Right cardiac atrium (tissue), 5 donors: Measurements from ENCODE around the gene PCDHA3. TPM values are rescaled to one million over a fixed set of nuclear protein-coding genes. Genes with fewer than 3 reads are reported as not detected.
"Not testable (repeated sequence)": the region's sequence is repeated elsewhere in the genome, so short reads cannot be mapped to it uniquely, and the experiment has no call there.

Experiments
- ATAC-seq, 2 donors: fragments of 200-7000 bp; cut with Tn5 transposase; one replicate each; pipeline versions ENCODE4 v1.8.0 to v1.9.1; 2020; ENCODE audit warnings: moderate library complexity in 2 of 2, mild to moderate bottlenecking in 1 of 2
- DNase-seq, 3 donors: peaks; one replicate each; pipeline ENCODE4 v3.0.0-alpha.2; 2020
- H3K27ac ChIP-seq: one replicate; pipeline ENCODE4 v1.5.1; 2013; ENCODE audit warnings: mild to moderate bottlenecking, low read length, control low read depth, moderate library complexity
- H3K27me3 ChIP-seq: one replicate; pipeline ENCODE4 v1.6.1; 2013; ENCODE audit not compliant: control insufficient read depth, insufficient read depth
- H3K4me1 ChIP-seq: one replicate; pipeline ENCODE4 v1.6.1; 2013; ENCODE audit warnings: low read length; ENCODE audit not compliant: control insufficient read depth, insufficient read depth
- H3K4me3 ChIP-seq: one replicate; pipeline ENCODE4 v1.5.1; 2013; ENCODE audit warnings: low read length, control low read depth
- H3K9me3 ChIP-seq: one replicate; pipeline ENCODE4 v1.6.1; 2013; ENCODE audit warnings: low read length; ENCODE audit not compliant: control insufficient read depth
- WGBS: extraction: QIAGEN DNeasy Blood & Tissue Kit; methylation state at CpG from one replicate; pipeline ENCODE4 v1.1.7; 2013; 5-methylcytosine and 5-hydroxymethylcytosine counted together
- intact Hi-C, 4 donors: fragments of 100-400 bp; cut with DNase I; formaldehyde crosslinking; loops; one replicate each; pipeline versions ENCODE4 v1.11.0 to v1.14.0; 2022 to 2023
- long read RNA-seq, 4 donors: library from polyadenylated mRNA; unstranded; transcript quantifications; one replicate each; pipeline ENCODE4 v2.0.0, GENCODE V29; 2020 to 2021
- polyA plus RNA-seq: library from polyadenylated mRNA; stranded (reverse); fragments of 200-250 nt; gene quantifications from one replicate; pipeline ENCODE4 v1.2.3, GENCODE V29; 2013
- total RNA-seq, 4 donors: library from RNA; stranded (reverse); fragmentation: NEBNext Ultra II Directional; extraction: Animal tissue kit (Norgen Biotek cat#: 25700); gene quantifications; one replicate each; pipeline ENCODE4 v1.2.1, GENCODE V29; 2021
- donor health status: healthy with polysubstance abuse.
- donor health status: DM: no; HTN: yes; CAD: no.
- donor health status: DM: no; HTN: no; CAD: no.
- donor health status: DM: no; HTN: yes; CAD: no; lungs with severe emphysema.
- donor health status: DM: yes; HTN: yes; CAD: no.

The PCDHA3 gene
- total RNA-seq, result under 1 TPM; 0.20 to 0.40 (median 0.27) TPM
- 0.07 TPM for polyA plus RNA-seq
- long read RNA-seq, donor 1, result 0 reads
- long read RNA-seq, donor 2, result 0 reads
- long read RNA-seq, donor 3, result 0 reads
- long read RNA-seq, donor 4, result 0 reads

DNA sequence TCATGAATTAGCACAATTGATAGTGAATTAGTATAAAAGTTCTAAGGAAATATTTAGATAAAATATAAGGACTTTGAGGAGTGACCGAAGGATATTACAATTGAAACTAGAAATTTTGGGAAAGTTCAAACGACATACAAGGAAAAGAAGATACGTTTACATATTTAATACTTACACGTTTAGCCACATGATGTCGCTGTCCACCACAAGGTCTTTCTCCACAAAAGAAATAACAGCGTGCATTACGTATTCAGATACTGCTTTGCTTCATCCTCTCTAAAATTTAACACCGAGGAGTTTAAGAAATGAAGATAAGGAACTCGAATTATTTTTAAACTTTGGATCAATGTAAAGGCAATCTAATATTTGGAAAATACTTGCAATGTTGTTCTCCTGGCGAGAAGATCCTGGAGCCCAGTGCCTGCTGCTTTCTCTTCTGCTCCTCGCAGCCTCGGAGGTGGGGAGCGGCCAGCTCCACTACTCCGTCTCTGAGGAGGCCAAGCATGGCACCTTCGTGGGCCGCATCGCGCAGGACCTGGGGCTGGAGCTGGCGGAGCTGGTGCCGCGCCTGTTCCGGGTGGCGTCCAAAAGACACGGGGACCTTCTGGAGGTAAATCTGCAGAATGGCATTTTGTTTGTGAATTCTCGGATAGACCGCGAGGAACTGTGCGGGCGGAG lies at the start of gene PCDHA3:
Gene PCDHA3, plus strand, starts transcription at position 242 of the 678 bp plus-strand sequence.
- no peak for DNase-seq
- peaks cover 3% of the 10 kb centered on the region for H3K9me3 ChIP-seq
- no peaks in the 10 kb centered on the region for H3K4me1 ChIP-seq
- no peak for ATAC-seq
- H3K4me3 ChIP-seq, result no peak within 1 kb of the TSS
- H3K27me3 ChIP-seq, result no peaks in the 10 kb centered on the region
- intact Hi-C loops, result no loop called here
- 12% methylated on average over 29 of the region's 29 CpGs for WGBS
- H3K27ac ChIP-seq, result no peak within 1 kb of the TSS

DNA sequence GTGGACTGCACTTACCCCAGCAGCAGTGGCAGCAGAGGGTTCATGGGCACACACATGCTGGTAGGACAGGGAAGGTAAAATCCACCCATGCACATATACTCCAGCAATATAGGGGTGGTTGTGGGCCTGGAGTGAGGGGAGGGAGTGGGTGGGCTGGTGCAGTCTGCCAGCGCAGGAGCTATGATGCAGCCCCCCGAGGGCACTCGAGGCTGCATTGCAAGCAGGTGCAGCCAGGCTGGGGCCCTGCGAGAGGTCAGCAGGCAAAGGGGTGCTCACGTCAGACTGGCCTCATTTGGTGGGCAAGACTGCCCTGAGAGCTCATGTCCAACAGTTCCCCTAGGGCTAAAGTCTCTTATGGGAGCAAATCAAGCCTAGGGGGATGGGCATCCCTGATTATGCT lies 47.3 kb upstream of the PCDHA3 start:
- Histone ChIP-seq H3K27ac (no peak overlapping the region), H3K27me3 (no peaks in the 10 kb centered on the region), H3K4me3 (no peak overlapping the region), H3K4me1 (no peaks in the 10 kb centered on the region), H3K9me3 (peaks cover 4% of the 10 kb centered on the region)
- DNase-seq (peak in 1 of 3 donors; percentile 27), ATAC-seq (no peak)
- intact Hi-C loops, result no loop called here
- 72% methylated on average over 5 of the region's 5 CpGs for WGBS

GRCh38 chr5:140764177-140764973 lies 36.5 kb upstream of the PCDHA3 start:
- H3K9me3 ChIP-seq, result peaks cover 10% of the 10 kb centered on the region
- ATAC-seq (no peak), DNase-seq (no peak)
- no peak overlapping the region for H3K27ac ChIP-seq
- H3K4me1 ChIP-seq, result no peaks in the 10 kb centered on the region
- no peak overlapping the region for H3K4me3 ChIP-seq
- H3K27me3 ChIP-seq, result no peaks in the 10 kb centered on the region
- 84% methylated on average over 2 of the region's 2 CpGs for WGBS
- intact Hi-C loops, result no loop called here

GRCh38 chr5:140767444-140767843 lies 33.4 kb upstream of the PCDHA3 start:
- no peak for ATAC-seq

GRCh38 chr5:140780512-140780911 lies 20.3 kb upstream of the PCDHA3 start:
- no peak overlapping the region for H3K4me3 ChIP-seq
- WGBS, result 86% methylated on average over 1 of the region's 1 CpG
- intact Hi-C loops, result no loop called here
- peaks cover 6% of the 10 kb centered on the region for H3K9me3 ChIP-seq
- ATAC-seq (no peak), DNase-seq (no peak)
- no peaks in the 10 kb centered on the region for H3K27me3 ChIP-seq
- H3K27ac ChIP-seq, result no peak overlapping the region
- H3K4me1 ChIP-seq, result no peaks in the 10 kb centered on the region

More at GRCh38 chr5:140767444-140767843, 33.4 kb upstream of the PCDHA3 start:
- WGBS, result 85% methylated on average over 4 of the region's 4 CpGs
- Histone ChIP-seq H3K4me3 (no peak overlapping the region), H3K27me3 (no peaks in the 10 kb centered on the region), H3K27ac (no peak overlapping the region), H3K9me3 (peaks cover 4% of the 10 kb centered on the region), H3K4me1 (no peaks in the 10 kb centered on the region)
- intact Hi-C loops, result no loop called here
- no peak for DNase-seq

DNA sequence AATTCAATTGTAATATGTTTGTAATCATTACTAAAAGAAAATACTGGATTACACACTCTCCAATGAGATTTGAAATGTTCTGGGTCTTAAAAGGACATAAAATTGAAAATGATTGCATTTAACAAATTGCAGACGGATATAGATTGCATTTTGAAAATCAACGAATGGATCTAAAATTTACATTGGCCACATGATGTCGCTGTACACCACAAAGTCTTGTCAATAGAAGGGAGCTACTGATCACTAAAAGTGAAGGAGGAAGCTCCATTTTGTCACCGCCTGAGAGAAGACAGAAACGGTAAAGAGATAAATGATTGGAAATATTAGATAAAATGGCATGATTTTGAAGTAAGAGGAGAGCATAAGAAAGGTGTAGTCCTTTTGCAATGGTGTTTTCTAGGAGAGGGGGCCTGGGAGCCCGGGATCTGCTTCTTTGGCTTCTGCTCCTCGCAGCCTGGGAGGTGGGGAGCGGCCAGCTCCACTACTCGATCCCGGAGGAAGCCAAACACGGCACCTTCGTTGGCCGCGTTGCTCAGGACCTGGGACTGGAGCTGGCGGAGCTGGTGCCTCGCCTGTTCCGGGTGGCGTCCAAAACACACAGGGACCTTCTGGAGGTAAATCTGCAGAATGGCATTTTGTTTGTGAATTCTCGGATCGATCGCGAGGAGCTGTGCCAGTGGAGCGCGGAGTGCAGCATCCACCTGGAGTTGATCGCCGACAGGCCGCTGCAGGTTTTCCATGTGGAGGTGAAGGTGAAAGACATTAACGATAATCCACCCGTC lies 14.8 kb upstream of the PCDHA3 start, which contains the start of gene PCDHA1:
Gene PCDHA1, plus strand, starts transcription at position 236 of the 782 bp plus-strand sequence.
- Histone ChIP-seq H3K9me3 (peaks cover 14% of the 10 kb centered on the region), H3K27me3 (no peaks in the 10 kb centered on the region), H3K27ac (no peak within 1 kb of the TSS), H3K4me3 (no peak within 1 kb of the TSS), H3K4me1 (no peaks in the 10 kb centered on the region)
- 17% methylated on average over 29 of the region's 29 CpGs for WGBS
- intact Hi-C loops, result no loop called here
- DNase-seq (no peak), ATAC-seq (no peak)

DNA sequence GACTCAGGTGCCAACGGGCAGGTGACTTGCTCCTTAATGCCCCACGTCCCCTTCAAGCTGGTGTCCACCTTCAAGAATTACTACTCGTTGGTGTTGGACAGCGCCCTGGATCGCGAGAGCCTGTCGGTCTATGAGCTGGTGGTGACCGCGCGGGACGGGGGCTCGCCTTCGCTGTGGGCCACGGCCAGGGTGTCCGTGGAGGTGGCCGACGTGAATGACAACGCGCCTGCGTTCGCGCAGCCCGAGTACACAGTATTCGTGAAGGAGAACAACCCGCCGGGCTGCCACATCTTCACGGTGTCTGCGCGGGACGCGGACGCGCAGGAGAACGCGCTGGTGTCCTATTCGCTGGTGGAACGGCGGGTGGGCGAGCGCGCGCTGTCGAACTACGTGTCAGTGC lies 13.4 kb upstream of the PCDHA3 start:
- DNase-seq, intact Hi-C loops, H3K4me1 ChIP-seq, H3K4me3 ChIP-seq, H3K27me3 ChIP-seq, ATAC-seq, H3K27ac ChIP-seq: not testable (repeated sequence)
- 31% methylated on average over 44 of the region's 44 CpGs for WGBS
- peaks cover 14% of the 10 kb centered on the region for H3K9me3 ChIP-seq

- H3K27ac ChIP-seq, H3K4me3 ChIP-seq, intact Hi-C loops, ATAC-seq, H3K4me1 ChIP-seq, H3K27me3 ChIP-seq: not testable (repeated sequence)
- WGBS, result 30% methylated on average over 70 of the region's 70 CpGs
- DNase-seq, result peak in 1 of 3 donors; percentile 52
- H3K9me3 ChIP-seq, result peaks cover 13% of the 10 kb centered on the region
Measured at GRCh38 chr5:140787849-140788504, 12.9 kb upstream of the PCDHA3 start.

DNA sequence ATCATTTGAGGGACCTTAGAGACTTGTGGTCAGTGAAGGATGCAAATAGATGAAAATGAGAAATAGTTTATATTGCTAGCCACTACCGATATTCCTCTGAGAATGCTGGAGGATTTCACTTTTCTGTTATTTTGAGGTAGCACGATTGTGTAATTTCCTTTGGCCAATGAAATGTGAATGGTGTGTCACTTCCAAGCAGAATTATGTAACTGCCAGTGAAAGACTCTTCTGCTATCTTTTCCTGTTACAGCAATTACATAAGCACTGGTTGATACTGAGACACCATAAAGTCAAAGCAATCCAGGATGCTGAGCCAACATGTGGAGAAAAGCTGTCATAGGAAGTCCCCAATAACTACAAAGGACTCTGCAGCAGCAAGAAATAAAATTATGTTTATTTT lies 9.8 kb upstream of the PCDHA3 start:
- Histone ChIP-seq H3K4me3 (no peak overlapping the region), H3K4me1 (no peaks in the 10 kb centered on the region), H3K9me3 (peaks cover 13% of the 10 kb centered on the region), H3K27ac (no peak overlapping the region), H3K27me3 (no peaks in the 10 kb centered on the region)
- DNase-seq (no peak), ATAC-seq (no peak)
- intact Hi-C loops, result no loop called here
- WGBS, result 27% methylated on average over 2 of the region's 2 CpGs

- no peak for ATAC-seq
- H3K27ac ChIP-seq, result no peak within 1 kb of the TSS
- intact Hi-C loops, result no loop called here
- peaks cover 2% of the 10 kb centered on the region for H3K9me3 ChIP-seq
- H3K27me3 ChIP-seq, result no peaks in the 10 kb centered on the region
- no peak for DNase-seq
- no peak within 1 kb of the TSS for H3K4me3 ChIP-seq
- no peaks in the 10 kb centered on the region for H3K4me1 ChIP-seq
- 17% methylated on average over 27 of the region's 27 CpGs for WGBS
Measured at GRCh38 chr5:140794595-140795258, 6.1 kb upstream of the PCDHA3 start, which contains the start of gene PCDHA2. TSS of gene PCDHA2 (plus strand) at chr5:140794852.
